Esophagus squamous epithelium (tissue), 4 donors: ENCODE measurements around the gene AMMECR1.

Source experiments
- CTCF ChIP-seq, 6 experiments: fragments of 450-650 bp in 4 of 6; fragments of 200-600 bp in 2 of 6; sonication (generic) in 2 of 6; IDR thresholded peaks; one replicate each; pipeline ENCODE4 v1.5.1; 2016 to 2019; ENCODE audit warnings: antibody characterized with exemption in 6 of 6, mild to moderate bottlenecking in 4 of 6, moderate library complexity in 4 of 6
- POLR2A ChIP-seq, 4 donors: fragments of 450-650 bp; IDR thresholded peaks; one replicate each; pipeline ENCODE4 v1.6.1; 2017; ENCODE audit warnings: antibody characterized with exemption in 4 of 4, mild to moderate bottlenecking in 4 of 4, moderate library complexity in 3 of 4

GRCh38 chrX:110310000-110310790 lies 7.7 kb downstream of the AMMECR1 start:
- TF ChIP-seq CTCF (IDR thresholded peaks at IDR 0.05) = no peak
- no peak for TF ChIP-seq POLR2A (IDR thresholded peaks at IDR 0.05)
